GM12873 (cell line): Measurements from ENCODE around the gene SLC30A2.

Experiments used
- TF ChIP-seq, protein P1 (sequence below): IDR thresholded peaks from 2 replicates; pipeline ENCODE4 v1.5.1; 2012; ENCODE audit warnings: low read depth, mild to moderate bottlenecking, moderate library complexity, low read length, control low read depth; ENCODE audit not compliant: insufficient read depth; ENCODE audit errors: missing control alignments

SLC30A2 gene

DNA sequence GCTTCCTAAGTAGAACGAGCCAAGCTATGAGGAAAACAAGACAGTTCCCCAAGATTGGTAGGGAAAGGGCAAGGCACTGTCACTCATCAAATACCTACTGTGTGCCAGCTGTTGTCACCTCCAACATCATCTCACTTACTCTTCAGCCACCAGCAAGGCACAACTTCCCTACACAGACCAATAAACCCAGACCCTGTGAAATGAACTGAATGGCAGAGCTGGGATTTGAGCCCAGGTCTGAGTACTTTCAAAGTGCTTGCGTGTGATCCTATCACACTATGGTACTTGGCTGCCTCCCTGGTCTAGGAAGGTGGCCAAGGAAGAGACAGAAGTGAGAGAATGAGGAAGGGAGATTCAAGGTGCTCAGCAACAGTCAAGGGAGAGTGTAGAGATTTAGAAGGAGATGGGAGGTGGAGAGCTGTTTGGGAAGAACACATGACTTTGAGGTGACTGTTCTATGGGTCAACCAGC lies 38.2 kb upstream of the SLC30A2 start:
- TF ChIP-seq, protein P1, sequence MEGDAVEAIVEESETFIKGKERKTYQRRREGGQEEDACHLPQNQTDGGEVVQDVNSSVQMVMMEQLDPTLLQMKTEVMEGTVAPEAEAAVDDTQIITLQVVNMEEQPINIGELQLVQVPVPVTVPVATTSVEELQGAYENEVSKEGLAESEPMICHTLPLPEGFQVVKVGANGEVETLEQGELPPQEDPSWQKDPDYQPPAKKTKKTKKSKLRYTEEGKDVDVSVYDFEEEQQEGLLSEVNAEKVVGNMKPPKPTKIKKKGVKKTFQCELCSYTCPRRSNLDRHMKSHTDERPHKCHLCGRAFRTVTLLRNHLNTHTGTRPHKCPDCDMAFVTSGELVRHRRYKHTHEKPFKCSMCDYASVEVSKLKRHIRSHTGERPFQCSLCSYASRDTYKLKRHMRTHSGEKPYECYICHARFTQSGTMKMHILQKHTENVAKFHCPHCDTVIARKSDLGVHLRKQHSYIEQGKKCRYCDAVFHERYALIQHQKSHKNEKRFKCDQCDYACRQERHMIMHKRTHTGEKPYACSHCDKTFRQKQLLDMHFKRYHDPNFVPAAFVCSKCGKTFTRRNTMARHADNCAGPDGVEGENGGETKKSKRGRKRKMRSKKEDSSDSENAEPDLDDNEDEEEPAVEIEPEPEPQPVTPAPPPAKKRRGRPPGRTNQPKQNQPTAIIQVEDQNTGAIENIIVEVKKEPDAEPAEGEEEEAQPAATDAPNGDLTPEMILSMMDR, result no peak

DNA sequence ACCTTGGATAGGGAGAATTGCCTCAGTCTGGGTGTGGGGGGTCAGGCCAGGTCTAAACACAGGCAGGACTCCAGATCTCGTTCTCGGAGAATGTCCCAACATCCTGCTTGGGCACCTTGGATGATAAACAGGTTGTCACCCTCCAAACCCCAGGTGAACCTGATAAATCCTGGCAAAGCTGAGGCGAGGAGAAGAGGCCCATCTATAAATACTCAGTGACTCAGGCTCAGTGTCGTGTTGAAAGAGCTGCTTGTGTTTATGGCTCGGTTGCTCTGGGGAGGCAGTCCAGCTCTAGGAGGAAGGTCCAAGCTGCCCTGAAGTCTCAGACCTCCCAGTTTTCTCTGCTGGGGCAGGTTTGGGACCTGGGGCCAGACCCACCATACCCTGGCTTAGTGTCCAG lies 37.3 kb upstream of the SLC30A2 start:
- TF ChIP-seq, protein P1, result no peak

DNA sequence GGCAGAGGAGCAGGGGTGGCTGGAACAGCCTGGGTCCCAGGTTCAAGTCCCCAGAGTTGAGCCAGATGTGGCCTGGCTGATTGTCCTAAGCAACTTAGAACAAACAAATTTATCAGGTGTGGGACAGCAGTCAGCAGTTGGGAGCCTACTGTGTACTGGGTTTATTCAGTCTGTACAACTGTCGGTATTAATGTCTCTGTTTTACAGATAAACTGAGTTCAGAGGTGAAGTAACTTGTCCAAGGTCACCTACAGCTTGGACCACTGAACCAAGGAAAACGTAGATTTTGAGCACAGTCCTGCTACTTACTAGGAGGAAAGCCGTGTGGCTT lies 36.1 kb upstream of the SLC30A2 start:
- TF ChIP-seq, protein P1, result no peak

DNA sequence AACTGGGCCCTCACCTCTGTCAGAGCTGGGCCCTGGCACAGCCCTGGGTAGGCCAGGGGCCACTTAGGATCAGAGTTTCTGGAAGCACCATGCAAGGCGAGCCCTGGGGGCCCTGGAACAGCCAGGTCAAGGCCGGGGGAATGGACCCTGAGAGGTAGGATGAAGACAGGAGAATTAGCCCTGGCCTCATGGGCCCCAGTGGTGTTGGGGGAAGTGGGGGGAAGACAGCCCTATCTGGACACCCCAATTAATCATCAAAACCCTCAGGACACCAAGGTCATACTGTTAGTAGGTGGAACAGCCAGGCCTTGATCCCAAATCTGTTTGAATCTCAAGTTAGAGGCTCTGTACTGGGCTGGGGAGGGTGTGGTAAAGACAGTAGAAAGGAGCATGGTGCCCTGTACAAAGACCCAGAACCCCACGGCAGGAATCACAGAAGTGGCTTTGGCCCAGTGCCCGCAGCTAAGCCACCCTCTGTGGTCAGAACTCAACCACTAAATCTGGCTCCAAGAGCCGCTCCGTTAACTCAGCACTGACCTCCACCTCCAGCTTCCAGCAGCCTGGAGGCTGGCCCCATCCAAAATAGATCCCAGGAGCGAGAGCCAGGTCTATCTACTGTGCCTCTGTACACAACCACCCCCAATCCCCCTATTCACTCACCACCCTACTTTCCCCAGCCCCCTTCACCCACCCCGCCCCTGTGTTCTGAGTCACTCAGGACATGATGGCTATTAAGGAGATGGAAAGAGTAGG lies 35.5 kb upstream of the SLC30A2 start:
- TF ChIP-seq, protein P1, result no peak

DNA sequence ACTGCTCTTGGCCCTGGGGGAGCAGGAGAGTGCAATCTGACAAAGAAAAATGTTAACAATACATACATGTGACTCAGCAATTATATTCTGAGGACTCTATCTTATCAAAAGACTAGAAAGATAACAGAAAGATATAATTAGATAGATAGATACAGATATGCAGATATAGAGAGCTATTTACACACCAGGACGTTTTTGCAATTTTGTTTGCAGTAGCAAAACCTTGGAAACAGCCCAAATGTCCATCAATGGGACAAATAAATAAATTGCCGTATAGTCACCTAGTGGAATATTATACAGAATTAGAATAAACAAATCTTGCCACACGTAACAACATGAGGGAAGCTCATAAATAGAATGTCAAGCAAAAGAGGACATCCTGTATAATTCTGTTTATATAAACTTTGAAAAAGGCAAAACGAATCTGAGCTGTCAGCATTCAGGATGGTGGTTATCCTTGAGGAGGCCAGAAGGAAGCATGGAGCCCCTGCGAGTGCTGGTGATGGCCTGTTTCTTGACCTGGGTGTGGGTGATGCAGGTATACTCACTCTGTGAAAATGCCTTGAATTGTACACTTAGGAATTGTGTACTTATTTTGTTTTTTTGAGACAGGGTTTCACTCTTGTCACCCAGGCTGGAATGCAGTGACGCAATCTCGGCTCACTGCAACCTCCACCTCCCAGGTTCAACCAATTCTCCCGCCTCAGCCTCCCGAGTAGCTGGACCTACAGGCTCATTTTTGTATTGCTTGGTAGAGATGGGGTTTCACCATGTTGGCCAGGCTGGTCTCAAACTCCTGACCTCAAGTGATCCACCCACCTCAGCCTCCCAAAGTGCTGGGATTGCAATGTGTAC lies 34.3 kb upstream of the SLC30A2 start:
- TF ChIP-seq, protein P1, result no peak

DNA sequence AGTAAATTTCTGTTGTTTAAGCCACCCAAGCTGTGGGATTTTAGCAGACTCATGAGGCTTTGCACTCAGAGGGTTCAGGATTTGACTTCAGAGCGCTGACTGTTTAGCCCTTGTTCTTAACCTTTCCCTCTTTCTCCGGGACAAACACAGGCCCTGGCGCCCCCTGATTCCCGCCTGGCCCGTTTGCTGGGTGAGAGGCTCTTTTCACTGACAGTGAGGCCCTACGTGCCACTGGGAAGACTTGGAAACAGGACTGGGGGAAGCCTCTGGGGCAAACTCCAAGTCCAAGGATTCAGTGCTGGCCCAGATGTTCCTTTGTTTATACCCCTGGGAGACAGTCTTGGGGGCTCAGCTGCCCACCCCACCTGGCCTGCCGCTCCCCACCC lies 33.3 kb upstream of the SLC30A2 start:
- TF ChIP-seq, protein P1, result no peak

DNA sequence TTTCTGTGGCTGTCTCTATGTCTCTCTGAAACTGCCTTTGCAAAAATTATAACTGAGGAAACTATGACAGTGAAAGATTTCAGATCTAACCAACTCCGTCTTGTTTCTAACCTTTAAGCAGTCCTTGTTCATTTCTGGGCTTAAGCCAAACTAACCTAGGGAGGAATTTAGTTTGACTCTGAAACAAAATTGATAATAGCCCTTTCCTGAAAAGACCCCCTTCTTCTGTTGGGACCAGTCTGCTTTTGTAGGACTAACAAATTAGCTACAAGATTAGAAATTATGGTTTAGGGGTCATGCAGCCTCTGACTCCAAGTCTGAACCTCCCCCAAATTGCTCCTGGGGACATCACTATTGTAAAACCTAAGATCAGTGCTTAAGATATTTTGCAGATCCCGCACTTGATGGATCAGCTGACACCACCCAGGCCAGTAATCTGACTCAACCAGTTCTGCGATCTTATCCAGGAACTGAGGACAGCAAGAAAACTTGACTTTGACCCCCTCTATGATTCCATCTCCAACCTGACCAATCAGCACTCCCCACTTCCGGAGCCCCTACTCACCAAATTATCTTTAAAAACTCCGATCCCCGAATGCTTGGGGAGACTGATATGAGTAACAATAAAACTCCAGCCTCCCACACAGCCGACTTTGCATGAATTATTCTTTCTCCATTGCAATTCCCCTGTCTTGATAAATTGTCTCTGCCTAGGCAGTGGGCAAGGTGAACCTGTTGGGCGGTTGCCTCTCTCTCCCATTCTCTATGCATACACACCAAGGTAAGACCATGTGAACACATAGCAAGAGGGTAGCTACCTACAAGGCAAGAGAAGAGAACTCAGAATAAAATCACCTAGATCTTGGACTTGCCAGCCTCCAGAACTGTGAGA lies 32.6 kb upstream of the SLC30A2 start:
- TF ChIP-seq, protein P1, result no peak
